Cardiac muscle cell (in vitro differentiated cells and primary cell): ENCODE results near the gene TRAPPC10. TPM values are rescaled to one million over a fixed set of nuclear protein-coding genes. Genes with fewer than 3 reads are reported as not detected.

Source experiments
- DNase-seq, 2 donors: peaks; one replicate each; pipeline versions ENCODE4 v3.0.0 to v3.0.0-alpha.2; 2010 to 2017; ENCODE audit warnings: low read depth in 1 of 2, low spot score in 1 of 2
- H3K27ac ChIP-seq: fragments of 200-600 bp; sonication (generic); 2 replicates; pipeline ENCODE4 v1.5.1; 2016
- H3K27me3 ChIP-seq: fragments of 200-600 bp; sonication (generic); 2 replicates; pipeline ENCODE4 v1.6.0; 2016; ENCODE audit warnings: control low read depth
- H3K36me3 ChIP-seq: fragments of 200-600 bp; sonication (generic); 2 replicates; pipeline ENCODE4 v1.5.1; 2016; ENCODE audit warnings: control low read depth
- H3K4me1 ChIP-seq: fragments of 200-600 bp; sonication (generic); 2 replicates; pipeline ENCODE4 v1.8.1; 2017; ENCODE audit warnings: low read depth, mild to moderate bottlenecking, mixed run types
- H3K4me3 ChIP-seq: fragments of 200-600 bp; sonication (generic); 2 replicates; pipeline ENCODE4 v1.5.1; 2016; ENCODE audit warnings: mild to moderate bottlenecking
- H3K9me3 ChIP-seq: fragments of 200-600 bp; sonication (generic); 2 replicates; pipeline ENCODE4 v1.5.1; 2017; ENCODE audit warnings: low read depth, mild to moderate bottlenecking, control low read depth
- CTCF ChIP-seq: IDR thresholded peaks from 2 replicates; pipeline ENCODE4 v1.5.1; 2012; ENCODE audit warnings: low read depth, mild to moderate bottlenecking, low read length
- polyA plus RNA-seq: library from polyadenylated mRNA; unstranded; fragments of >200 nt; fragmentation: Nextera tagmentation; extraction: Ambion mirVana; gene quantifications from 2 replicates; pipeline ENCODE4 v1.2.1, GENCODE V29; 2016
- total RNA-seq: library from RNA; depleted of rRNA; stranded (reverse); fragments of >200 nt; gene quantifications from 2 replicates; pipeline ENCODE4 v1.2.3, GENCODE V29; 2016

The TRAPPC10 gene
- total and polyA plus RNA-seq, 2 experiments from 2014 or later, result 6.5 to 12.6 TPM

- Histone ChIP-seq H3K4me1 (peaks cover 19% of the 10 kb centered on the region), H3K27ac (peak overlapping the region; percentile 78), H3K36me3 (no peaks in the 10 kb centered on the region), H3K27me3 (no peaks in the 10 kb centered on the region), H3K9me3 (no peaks in the 10 kb centered on the region), H3K4me3 (no peak overlapping the region)
- no peak for TF ChIP-seq CTCF
- no peak for DNase-seq
These were observed 8.4 kb downstream of the TRAPPC10 start for GRCh38 chr21:44020551-44020950.

GRCh38 chr21:44021064-44021463 lies 9.0 kb downstream of the TRAPPC10 start:
- Histone ChIP-seq H3K9me3 (no peaks in the 10 kb centered on the region), H3K4me3 (no peak overlapping the region), H3K27me3 (no peaks in the 10 kb centered on the region), H3K4me1 (peaks cover 22% of the 10 kb centered on the region), H3K27ac (peak overlapping the region; percentile 78), H3K36me3 (no peaks in the 10 kb centered on the region)
- no peak for TF ChIP-seq CTCF
- no peak for DNase-seq

- Histone ChIP-seq H3K36me3 (no peaks in the 10 kb centered on the region), H3K9me3 (no peaks in the 10 kb centered on the region), H3K27ac (no peak overlapping the region), H3K4me3 (no peak overlapping the region), H3K4me1 (peaks cover 27% of the 10 kb centered on the region), H3K27me3 (no peaks in the 10 kb centered on the region)
- no peak for TF ChIP-seq CTCF
- DNase-seq, result no peak
These were observed 12.1 kb downstream of the TRAPPC10 start for GRCh38 chr21:44024257-44024656.

GRCh38 chr21:44024887-44025353 lies 12.8 kb downstream of the TRAPPC10 start:
- no peak for TF ChIP-seq CTCF
- peaks cover 27% of the 10 kb centered on the region for H3K4me1 ChIP-seq
- no peaks in the 10 kb centered on the region for H3K9me3 ChIP-seq
- no peak overlapping the region for H3K4me3 ChIP-seq
- no peaks in the 10 kb centered on the region for H3K36me3 ChIP-seq
- DNase-seq, result peak in 1 of 2 donors; percentile 83
- no peak overlapping the region for H3K27ac ChIP-seq
- no peaks in the 10 kb centered on the region for H3K27me3 ChIP-seq

- no peak overlapping the region for H3K4me3 ChIP-seq
- no peak for TF ChIP-seq CTCF
- no peak overlapping the region for H3K27ac ChIP-seq
- no peak for DNase-seq
- H3K9me3 ChIP-seq, result no peaks in the 10 kb centered on the region
- H3K4me1 ChIP-seq, result peaks cover 10% of the 10 kb centered on the region
- H3K27me3 ChIP-seq, result no peaks in the 10 kb centered on the region
- H3K36me3 ChIP-seq, result no peaks in the 10 kb centered on the region
These were observed 15.6 kb downstream of the TRAPPC10 start for GRCh38 chr21:44027607-44028286.

GRCh38 chr21:44028287-44028659 lies 16.2 kb downstream of the TRAPPC10 start:
- DNase-seq, result no peak
- no peak for TF ChIP-seq CTCF
- H3K27ac ChIP-seq, result no peak overlapping the region

More at GRCh38 chr21:44028287-44028659, 16.2 kb downstream of the TRAPPC10 start:
- H3K4me3 ChIP-seq, result no peak overlapping the region
- H3K4me1 ChIP-seq, result peaks cover 10% of the 10 kb centered on the region
- no peaks in the 10 kb centered on the region for H3K36me3 ChIP-seq
- H3K9me3 ChIP-seq, result no peaks in the 10 kb centered on the region
- no peaks in the 10 kb centered on the region for H3K27me3 ChIP-seq
